ENCODE data around the gene ICE1.
"Not testable (repeated sequence)": the region's sequence is repeated elsewhere in the genome, so short reads cannot be mapped to it uniquely, and the experiment has no call there.

ICE1 gene

GRCh38 chr5:5490774-5491347 lies 68.4 kb downstream of the ICE1 start:
- DNase-seq (ENCODE audit: low read depth), result no peak

- DNase-seq (ENCODE audit: low read depth), result peak; percentile 67
Measured at GRCh38 chr5:5492087-5492933, 69.8 kb downstream of the ICE1 start.

DNA sequence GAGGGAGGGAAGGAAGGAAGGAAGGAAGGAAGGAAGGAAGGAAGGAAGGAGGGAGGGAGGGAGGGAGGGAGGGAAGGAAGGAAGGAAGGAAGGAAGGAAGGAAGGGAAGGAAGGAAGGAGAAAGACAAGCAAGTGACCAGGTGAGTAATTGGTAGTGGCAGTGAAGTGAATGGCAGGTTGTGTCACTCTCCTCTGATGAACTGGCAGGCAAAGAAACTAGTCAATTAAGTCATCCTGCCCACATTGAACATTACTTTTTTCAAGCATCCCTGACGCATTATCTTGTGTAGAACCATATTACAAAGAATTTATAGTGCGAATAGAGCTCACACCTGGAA lies 70.4 kb downstream of the ICE1 start:
- DNase-seq (ENCODE audit: low read depth), result not testable (repeated sequence)

DNA sequence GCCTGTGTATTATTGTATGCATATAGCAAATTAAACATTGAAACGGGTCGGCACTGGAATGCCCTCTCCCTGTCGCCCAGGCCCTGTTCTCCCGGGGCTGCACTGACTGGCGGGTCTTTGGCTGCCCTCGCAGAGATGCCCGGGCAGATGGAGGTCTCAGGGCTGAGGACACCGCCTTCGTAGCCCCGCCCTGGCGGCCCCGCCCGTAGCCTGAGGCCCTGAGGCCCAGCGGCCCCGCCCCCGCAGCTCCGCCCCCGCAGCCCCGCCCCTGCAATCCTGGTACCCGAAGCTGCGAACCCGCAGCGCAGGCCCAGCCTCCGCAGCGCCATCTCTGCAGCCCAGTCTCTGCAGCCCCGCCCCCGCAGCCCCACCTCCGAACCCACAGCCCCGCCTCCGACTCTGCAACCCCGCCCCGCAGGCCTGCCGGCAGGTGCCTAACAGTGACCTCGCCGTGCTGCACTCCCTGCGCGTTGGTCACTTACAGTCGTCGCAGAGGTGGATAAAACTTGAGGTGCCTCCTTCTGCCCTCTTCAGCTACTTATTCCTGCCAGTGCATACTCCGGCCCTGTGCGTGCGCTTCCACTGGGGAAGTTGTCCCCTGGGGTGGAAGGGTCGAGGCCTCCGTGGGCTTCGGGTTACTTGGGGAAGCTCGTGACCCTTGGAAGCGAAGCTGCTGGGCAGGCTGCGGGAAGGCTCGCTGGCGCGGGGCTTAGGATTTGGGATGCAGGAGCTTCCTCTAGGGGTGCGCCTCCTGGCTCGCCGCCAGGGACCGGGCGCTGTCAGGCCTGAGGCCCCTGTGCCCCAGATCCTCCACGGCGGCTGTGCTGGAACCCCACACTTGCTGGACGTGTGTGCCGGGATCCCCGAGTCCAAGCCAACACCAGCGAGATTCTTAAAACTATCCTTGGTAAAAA lies 72.3 kb downstream of the ICE1 start:
- peak; percentile 68 for DNase-seq (ENCODE audit: low read depth)

DNA sequence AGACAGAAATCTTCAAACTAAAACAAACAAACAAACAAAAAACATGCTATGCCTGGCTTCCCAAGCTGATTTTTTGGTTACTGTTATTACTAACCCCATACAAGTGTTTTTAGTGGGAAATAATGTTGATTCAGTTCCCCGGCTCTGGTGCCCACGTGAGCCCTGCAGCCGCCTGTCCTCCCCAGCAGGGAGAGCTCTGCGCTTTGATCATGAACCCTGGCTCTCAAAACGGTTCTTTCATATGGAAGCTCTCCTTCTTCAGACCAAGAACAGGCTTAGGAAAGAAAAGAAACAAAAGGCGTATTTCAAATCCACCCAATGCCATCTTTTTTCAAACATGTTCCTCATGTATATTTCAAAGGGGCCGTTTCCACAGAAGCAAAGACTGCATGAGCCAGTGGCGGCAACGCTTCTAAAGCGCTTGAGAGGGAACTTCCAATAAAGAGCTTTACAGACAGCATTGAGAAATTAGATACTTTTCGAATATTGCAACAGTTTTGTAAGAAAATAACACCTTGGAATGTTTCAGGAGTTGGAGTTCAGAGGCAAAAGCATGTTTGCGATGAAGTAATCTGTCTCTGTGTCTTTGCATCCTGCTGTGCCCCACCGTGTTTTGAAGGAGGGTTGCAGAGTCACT lies 74.8 kb downstream of the ICE1 start:
- peak; percentile 74 for DNase-seq (ENCODE audit: low read depth)

DNA sequence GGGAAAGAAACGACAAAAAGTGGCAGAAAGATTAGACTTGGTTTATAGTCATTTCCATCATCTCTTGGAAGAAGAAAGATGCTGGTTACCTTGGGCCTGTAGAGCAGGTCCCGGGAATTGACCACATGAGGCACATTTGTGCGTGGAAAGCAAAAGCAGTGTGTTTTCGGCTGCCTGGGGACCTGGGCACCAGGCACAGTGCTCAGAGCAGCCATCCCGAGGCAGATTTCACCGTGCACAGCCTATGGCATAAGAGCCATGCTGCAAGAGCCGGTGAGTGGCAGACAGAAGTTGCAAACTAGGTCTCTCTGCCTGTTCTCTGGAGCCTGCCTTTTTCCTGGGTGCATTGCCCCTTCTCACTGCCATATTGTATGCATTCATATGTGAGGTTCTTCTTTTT lies 77.0 kb downstream of the ICE1 start:
- DNase-seq (ENCODE audit: low read depth), result no peak

- no peak for DNase-seq (ENCODE audit: low read depth)
Measured at GRCh38 chr5:5504325-5504724, 81.8 kb downstream of the ICE1 start.

- DNase-seq (ENCODE audit: low read depth), result no peak
Measured at GRCh38 chr5:5505815-5506214, 83.3 kb downstream of the ICE1 start.

GRCh38 chr5:5508391-5508790 lies 85.9 kb downstream of the ICE1 start:
- DNase-seq (ENCODE audit: low read depth), result no peak

- DNase-seq (ENCODE audit: low read depth), result no peak
Measured at GRCh38 chr5:5511904-5512416, 89.5 kb downstream of the ICE1 start.

- no peak for DNase-seq (ENCODE audit: low read depth)
Measured at GRCh38 chr5:5512543-5512942, 90.1 kb downstream of the ICE1 start.

GRCh38 chr5:5520622-5521021 lies 98.1 kb downstream of the ICE1 start:
- not testable (repeated sequence) for DNase-seq (ENCODE audit: low read depth)

DNA sequence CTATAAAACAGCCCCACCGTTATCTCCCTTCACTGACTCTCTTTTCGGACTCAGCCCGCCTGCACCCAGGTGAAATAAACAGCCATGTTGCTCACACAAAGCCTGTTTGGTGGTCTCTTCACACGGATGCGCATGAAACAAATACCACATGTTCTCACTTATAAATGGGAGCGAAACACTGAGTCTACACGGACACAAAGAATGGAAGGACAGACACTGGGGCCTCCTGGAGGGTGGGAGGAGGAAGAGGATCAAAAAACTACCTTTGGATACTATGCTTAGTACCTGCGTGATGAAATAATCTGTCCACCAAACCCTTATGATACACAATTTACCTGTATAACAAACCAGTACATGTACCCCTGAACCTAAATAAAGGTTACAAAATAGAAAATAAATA lies 98.6 kb downstream of the ICE1 start:
- DNase-seq (ENCODE audit: low read depth), result no peak

GRCh38 chr5:5521478-5521877 lies 99.0 kb downstream of the ICE1 start:
- DNase-seq (ENCODE audit: low read depth), result no peak

DNA sequence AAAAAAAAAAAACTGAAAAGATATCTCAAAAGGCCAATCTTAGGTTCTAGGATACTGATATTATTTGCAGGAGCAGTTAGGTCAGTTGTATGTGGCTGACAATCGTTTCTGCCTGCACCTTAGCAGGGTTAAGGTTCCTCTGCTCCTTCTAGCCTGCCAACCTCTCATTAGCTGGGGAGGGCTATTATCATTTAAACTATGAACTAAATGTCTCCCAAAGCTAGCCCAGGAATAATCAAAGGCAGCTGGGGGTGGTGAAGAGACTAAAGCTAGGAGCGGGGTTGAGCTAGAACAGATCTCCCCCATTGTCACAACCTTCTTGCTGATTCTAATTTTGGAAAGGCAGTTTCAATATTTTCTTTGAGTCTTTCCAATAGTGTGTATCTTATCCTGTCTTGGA lies 99.9 kb downstream of the ICE1 start:
- DNase-seq (ENCODE audit: low read depth), result no peak

DNA sequence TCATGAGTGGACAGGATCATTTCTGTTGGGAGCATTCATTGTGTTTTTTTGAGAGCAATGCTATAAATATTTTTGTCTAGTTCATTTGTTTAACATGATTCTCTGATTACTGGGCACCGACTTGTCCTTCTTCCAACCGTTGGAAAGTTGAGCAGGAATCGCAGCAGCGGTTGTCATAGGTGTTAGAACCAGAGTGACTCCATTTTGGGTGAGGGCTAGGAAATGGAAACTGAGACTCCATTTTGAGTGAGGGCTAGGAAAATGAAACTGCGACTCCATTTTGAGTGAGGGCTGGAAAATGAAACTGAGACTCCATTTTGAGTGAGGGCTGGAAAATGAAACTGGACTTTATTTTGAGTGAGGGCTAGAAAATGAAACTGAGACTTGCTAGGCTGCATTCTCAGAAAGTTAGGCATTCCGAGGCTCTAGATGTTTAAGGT lies 100.6 kb downstream of the ICE1 start:
- DNase-seq (ENCODE audit: low read depth), result peak; percentile 1

DNA sequence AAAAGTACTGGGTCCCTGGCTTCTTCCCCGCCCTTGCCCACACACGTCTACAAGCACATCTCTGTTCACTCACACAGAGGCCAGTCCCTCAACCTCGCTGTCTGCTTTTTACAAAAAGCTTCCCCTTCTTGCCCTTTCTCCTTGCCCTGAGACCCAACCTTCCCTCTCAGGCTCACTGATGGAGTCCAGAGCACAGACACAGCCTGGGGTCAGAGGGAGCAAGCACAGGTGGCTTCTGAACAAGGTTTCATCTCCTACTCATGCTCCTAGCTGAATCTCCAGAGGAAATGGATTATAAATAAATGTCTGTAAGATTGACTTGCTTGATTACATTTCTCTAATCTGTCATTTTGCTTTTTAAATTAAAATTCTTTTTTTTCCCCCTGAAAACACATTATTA lies 101.8 kb downstream of the ICE1 start:
- DNase-seq (ENCODE audit: low read depth), result no peak

DNA sequence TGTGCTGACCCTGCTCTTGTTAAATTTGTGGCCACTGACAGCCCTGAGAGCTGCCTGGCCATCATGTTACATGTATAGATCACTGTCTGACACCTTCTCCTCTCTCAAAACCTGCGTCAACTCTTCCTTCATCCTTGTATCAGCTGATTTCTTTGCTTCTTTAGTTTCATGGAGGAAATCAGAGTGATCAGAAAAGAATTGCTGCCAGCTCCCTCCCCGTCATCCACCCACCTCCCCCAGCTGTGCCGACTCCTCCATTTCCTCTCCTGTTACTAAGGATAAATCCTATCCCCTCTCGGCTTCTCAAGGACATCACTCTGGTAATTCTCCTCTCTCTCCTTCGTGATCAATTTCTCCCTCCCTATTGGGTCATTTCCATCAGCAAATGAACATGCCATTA lies 108.9 kb downstream of the ICE1 start:
- no peak for DNase-seq (ENCODE audit: low read depth)

DNA sequence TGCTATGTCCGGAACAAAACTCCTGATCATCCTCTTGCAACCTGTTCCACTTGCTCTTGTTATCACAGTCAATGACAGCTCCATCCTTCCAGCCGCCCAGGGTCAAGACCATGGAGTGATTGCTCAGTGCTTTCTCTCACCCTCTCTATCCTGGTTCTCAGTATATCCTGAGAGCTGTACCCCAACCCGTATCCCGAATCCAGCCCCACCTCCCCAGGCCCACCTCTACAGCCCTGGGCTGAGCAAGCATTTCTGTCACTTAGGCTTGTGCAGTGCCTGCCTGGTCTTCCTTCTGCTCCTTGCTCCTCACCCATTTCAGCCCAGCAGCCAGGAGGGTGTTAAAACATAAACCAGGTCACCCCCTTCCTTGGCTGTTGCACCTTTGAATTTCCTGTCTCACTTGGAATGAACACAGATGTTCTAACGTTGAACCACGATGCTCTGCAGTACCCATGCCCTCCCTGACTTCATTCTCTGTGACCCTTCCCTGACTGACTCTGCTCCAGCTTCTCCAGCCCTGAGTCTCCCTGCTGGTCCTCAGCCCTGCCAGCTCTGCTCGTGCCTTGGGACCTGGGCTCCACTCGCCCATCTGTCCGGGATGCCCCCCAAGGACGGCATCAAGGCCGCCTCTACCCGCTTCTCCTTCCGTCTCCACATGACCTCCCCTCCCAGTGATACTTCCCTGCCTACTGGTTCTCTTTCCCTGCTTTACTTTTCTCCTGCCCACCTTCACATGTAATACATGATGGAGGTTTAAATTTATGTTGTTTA lies 110.0 kb downstream of the ICE1 start:
- no peak for DNase-seq (ENCODE audit: low read depth)

DNA sequence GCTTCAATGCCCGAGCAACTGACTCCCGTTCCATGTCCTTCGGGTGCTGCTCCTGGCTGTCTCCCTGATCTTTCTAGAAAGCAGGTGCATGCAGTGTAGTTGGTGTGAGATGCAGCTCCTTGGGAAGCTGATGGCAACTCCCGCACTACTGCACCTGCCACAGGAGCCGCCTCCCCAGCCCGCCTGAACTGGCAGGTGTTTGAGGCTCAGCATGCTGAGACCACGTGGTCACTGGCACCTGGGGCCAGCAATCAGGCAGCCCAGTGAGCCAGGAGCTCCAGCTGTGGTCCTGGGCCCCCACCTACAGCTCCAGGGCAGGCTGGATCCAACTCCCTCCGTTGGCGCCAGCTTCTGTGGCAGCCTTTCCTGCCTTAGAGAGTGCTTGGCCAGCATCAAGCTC lies 111.5 kb downstream of the ICE1 start:
- DNase-seq (ENCODE audit: low read depth), result no peak

DNA sequence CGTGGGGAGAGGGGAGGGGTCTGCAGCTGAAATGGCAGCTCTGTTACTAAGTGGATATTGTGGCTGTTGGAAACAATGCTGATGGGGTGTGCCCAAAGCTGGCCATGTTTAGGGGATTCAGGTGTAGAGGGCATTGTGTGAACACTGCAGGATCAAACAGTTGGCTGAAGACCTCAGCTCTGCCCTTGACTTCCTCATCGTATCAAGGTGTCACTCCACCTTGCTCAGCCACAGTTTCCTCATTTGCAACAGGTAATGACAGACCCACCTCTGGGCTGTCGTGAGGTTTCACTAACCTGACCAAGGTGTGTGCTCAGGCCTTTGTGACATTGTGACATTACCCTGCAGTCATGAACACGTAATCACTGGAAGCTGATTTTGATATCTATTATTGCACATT lies 111.9 kb downstream of the ICE1 start:
- DNase-seq (ENCODE audit: low read depth), result no peak

All from iris pigment epithelial cell (primary cell).